Right lobe of liver (tissue), 6 donors: ENCODE data around the gene FGGY. TPM values are rescaled to one million over a fixed set of nuclear protein-coding genes. Genes with fewer than 3 reads are reported as not detected.
A peak's percentile ranks its signal among the peaks of the same experiment; 100 is the strongest.

ENCODE experiments used
- ATAC-seq, 4 donors: fragments of 200-7000 bp; cut with Tn5 transposase; one replicate each; pipeline ENCODE4 v1.9.1; 2020; ENCODE audit warnings: mild to moderate bottlenecking in 4 of 4, moderate library complexity in 4 of 4
- DNase-seq, 3 donors: peaks; one replicate each; pipeline ENCODE4 v3.0.0-alpha.2; 2020
- H3K27ac ChIP-seq, 3 donors: fragments of 200-600 bp; one replicate each; pipeline ENCODE4 v1.8.0; 2022
- H3K27me3 ChIP-seq, 2 donors: fragments of 200-600 bp; one replicate each; pipeline ENCODE4 v1.8.0; 2022
- H3K36me3 ChIP-seq, 4 donors: fragments of 200-600 bp; sonication (generic) in 1 of 4; one replicate each; pipeline versions ENCODE4 v1.5.1 to v1.8.0; 2017 to 2022; ENCODE audit warnings: control low read depth in 1 of 4
- H3K4me1 ChIP-seq, 4 donors: fragments of 200-600 bp; sonication (generic) in 1 of 4; one replicate each; pipeline versions ENCODE4 v1.5.1 to v1.8.0; 2017 to 2022; ENCODE audit warnings: control low read depth in 1 of 4
- H3K4me3 ChIP-seq, 3 donors: fragments of 200-600 bp; one replicate each; pipeline ENCODE4 v1.8.0; 2022
- H3K9me3 ChIP-seq, 4 donors: fragments of 200-600 bp; sonication (generic) in 1 of 4; one replicate each; pipeline versions ENCODE4 v1.5.1 to v1.8.0; 2017 to 2022; ENCODE audit warnings: control low read depth in 1 of 4
- CTCF ChIP-seq, 4 donors: fragments of 200-600 bp in 3 of 4; fragments of 450-650 bp in 1 of 4; IDR thresholded peaks; one replicate each; pipeline versions ENCODE4 v1.5.1 to v1.8.0; 2016 to 2022; ENCODE audit warnings: antibody characterized with exemption in 4 of 4, mild to moderate bottlenecking in 2 of 4
- POLR2A ChIP-seq: fragments of 450-650 bp; IDR thresholded peaks from one replicate; pipeline ENCODE4 v1.6.1; 2017; ENCODE audit warnings: antibody characterized with exemption, mild to moderate bottlenecking
- WGBS: methylation state at CpG from one replicate; pipeline ENCODE4 v1.1.6; 2018; ENCODE audit warnings: low coverage, low lambda C conversion rate; ENCODE audit not compliant: insufficient coverage; ENCODE audit errors: missing lambda C conversion rate; 5-methylcytosine and 5-hydroxymethylcytosine counted together
- intact Hi-C, 2 donors: fragments of 100-400 bp; cut with DNase I; formaldehyde crosslinking; loops; one replicate each; pipeline versions ENCODE4 v1.11.2 to v1.14.1; 2022
- total RNA-seq, 6 experiments: library from RNA; depleted of rRNA in 2 of 6; stranded (reverse); fragments of >200 nt in 2 of 6; fragmentation: NEBNext Ultra II Directional in 3 of 6; extraction: Animal tissue kit (Norgen Biotek cat#: 25700) in 3 of 6; gene quantifications; one replicate each; pipeline versions ENCODE4 v1.1.0 to v1.2.4, GENCODE V29; 2016 to 2023
- donor health status: DM: no; HTN: yes; CAD: no.
- donor health status: DM: no; HTN: no; CAD: no.
- donor health status: DM: no; HTN: no; CAD: no.
- donor health status: DM: no; HTN: yes; CAD: no.
- donor health status: DM: no; HTN: yes; CAD: no.

The FGGY gene
- total RNA-seq, 6 experiments from 2014 or later = 45.5 to 84.2 (median 58.7) TPM

GRCh38 chr1:59498640-59499039 is 201.7 kb downstream of the FGGY start:
- H3K27ac ChIP-seq = peak overlapping the region; percentile 44 to 80 (median 53)
- no peaks in the 10 kb centered on the region for H3K36me3 ChIP-seq
- intact Hi-C loops = no loop called here
- H3K27me3 ChIP-seq = no peaks in the 10 kb centered on the region
- ATAC-seq (peak; percentile 54 to 66 (median 62)), DNase-seq (no peak)
- H3K9me3 ChIP-seq = no peaks in the 10 kb centered on the region
- peaks cover 0 to 21% (median 11%) of the 10 kb centered on the region in 4 donors for H3K4me1 ChIP-seq
- H3K4me3 ChIP-seq = no peak overlapping the region
- WGBS = 22% methylated on average over 4 of the region's 4 CpGs
- TF ChIP-seq POLR2A (no peak), CTCF (IDR thresholded peaks at IDR 0.05) (no peak)

- H3K4me1 ChIP-seq = peaks cover 0 to 21% (median 11%) of the 10 kb centered on the region in 4 donors
- H3K36me3 ChIP-seq = no peaks in the 10 kb centered on the region
- intact Hi-C loops = no loop called here
- DNase-seq = no peak
- peak overlapping the region in 1 of 3 donors; percentile 20 for H3K4me3 ChIP-seq
- 19% methylated on average over 5 of the region's 5 CpGs for WGBS
- H3K9me3 ChIP-seq = no peaks in the 10 kb centered on the region
- H3K27me3 ChIP-seq = no peaks in the 10 kb centered on the region
- peak; percentile 47 to 75 (median 67) for ATAC-seq
- peak overlapping the region; percentile 44 to 80 (median 53) for H3K27ac ChIP-seq
- no peak for TF ChIP-seq POLR2A
- no peak for TF ChIP-seq CTCF (IDR thresholded peaks at IDR 0.05)
Observed at GRCh38 chr1:59499273-59499942, 202.5 kb downstream of the FGGY start.

DNA sequence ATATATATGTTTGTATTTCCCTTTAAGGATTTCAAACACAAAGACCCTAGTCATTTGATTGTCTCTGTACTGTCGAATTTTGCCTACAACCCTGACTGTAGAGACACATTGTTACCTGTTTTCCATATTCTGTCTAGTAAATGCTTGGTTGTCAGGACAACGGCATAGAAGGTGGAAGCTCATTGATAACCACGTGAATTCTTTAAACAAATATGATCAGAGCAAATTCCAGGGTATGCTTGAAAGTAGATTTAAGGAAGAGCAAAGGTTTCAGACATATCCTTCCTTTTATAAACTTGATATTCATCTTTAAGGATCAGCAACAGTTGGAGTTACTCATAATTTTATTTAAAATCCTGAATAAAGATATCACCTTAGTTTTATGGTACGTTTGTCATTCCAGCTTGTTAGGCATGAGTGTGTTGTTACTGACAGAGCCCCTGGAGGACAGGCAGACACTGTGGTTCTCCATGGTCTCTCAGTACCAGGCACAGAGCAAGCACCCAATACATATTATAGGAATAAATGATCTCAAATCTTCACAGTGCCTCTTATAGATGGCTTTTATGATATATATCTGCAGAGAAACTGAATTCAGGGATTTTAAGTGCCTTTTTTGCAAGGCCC is 203.2 kb downstream of the FGGY start:
- peak overlapping the region; percentile 44 to 80 (median 53) for H3K27ac ChIP-seq
- 32% methylated on average over 4 of the region's 4 CpGs for WGBS
- no peaks in the 10 kb centered on the region for H3K36me3 ChIP-seq
- H3K27me3 ChIP-seq = no peaks in the 10 kb centered on the region
- no peak overlapping the region for H3K4me3 ChIP-seq
- no peak for TF ChIP-seq CTCF (IDR thresholded peaks at IDR 0.05)
- TF ChIP-seq POLR2A = no peak
- ATAC-seq (peak; percentile 11 to 87 (median 36)), DNase-seq (no peak)
- intact Hi-C loops = no loop called here
- peaks cover 0 to 21% (median 11%) of the 10 kb centered on the region in 4 donors for H3K4me1 ChIP-seq
- no peaks in the 10 kb centered on the region for H3K9me3 ChIP-seq

DNA sequence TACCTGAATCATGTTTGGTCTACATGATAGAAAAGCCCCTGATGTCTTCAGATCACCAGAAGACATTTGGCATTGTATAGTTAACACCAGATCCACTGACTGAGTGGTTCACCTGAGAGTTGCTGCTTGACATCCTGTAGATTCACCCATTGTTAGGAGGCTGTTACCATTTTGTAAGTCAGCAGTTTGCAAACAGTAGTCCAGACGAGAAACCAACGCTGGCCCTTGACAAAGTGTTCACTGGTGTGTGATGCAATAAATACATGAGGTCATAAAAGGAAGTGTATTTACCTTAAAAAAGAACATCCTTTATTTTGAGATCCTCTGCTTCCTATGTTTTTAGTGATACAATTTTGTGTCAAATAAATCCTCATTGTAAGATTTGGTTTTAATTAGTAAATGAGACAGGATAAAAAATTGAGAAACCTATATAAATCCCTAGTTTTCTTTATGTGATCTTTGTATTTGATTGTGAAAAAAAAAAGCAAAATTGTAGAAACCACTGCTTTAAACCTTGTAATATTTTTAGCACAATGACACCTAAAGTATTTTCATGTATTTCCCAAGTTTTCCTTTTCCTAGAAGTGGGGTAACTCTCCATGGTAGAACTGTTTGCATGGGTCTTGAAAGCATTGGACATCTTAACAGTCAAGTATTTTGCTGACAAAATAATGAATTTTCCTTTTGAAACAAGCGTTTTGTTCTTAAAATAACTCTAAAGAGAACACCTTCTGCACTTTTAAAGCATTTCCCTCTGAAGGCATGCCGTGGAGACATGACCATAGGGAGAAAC is 204.3 kb downstream of the FGGY start:
- H3K27ac ChIP-seq = no peak overlapping the region
- intact Hi-C loops = no loop called here
- ATAC-seq = peak in 2 of 4 donors; percentile 6 to 27
- no peaks in the 10 kb centered on the region for H3K36me3 ChIP-seq
- no peak overlapping the region for H3K4me3 ChIP-seq
- H3K27me3 ChIP-seq = no peaks in the 10 kb centered on the region
- 45% methylated on average over 4 of the region's 4 CpGs for WGBS
- no peak for DNase-seq
- H3K9me3 ChIP-seq = no peaks in the 10 kb centered on the region
- peaks cover 0 to 21% (median 11%) of the 10 kb centered on the region in 4 donors for H3K4me1 ChIP-seq
- TF ChIP-seq POLR2A (no peak), CTCF (IDR thresholded peaks at IDR 0.05) (no peak)
